Embryonic facial prominence (tissue), 1 donor: ENCODE results near the gene IRAK2.

Source experiments
- DNase-seq: peaks from one replicate; pipeline ENCODE4 v3.0.0-alpha.2; 2016; ENCODE audit errors: extremely low spot score

IRAK2 gene

DNA sequence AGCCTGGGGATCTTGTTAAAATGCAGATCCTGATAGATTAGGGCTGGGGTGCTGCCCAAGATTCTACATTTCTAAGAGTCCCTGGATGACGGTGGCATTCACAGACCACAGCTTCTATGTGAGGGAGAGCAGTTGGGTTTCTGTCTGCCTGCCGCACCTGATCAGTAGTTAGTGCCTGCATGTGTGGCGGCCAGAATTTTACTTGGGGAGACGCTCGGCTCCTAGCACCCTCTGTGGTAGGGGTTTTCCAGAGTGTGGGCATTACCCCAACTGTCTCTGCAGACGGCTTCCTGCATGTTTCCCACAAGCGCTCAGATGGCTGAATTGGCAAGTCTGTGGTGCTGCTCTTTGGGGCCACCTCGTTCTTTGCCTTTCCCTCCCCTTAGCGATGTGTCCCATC lies 119.8 kb downstream of the IRAK2 start:
- DNase-seq, result no peak

DNA sequence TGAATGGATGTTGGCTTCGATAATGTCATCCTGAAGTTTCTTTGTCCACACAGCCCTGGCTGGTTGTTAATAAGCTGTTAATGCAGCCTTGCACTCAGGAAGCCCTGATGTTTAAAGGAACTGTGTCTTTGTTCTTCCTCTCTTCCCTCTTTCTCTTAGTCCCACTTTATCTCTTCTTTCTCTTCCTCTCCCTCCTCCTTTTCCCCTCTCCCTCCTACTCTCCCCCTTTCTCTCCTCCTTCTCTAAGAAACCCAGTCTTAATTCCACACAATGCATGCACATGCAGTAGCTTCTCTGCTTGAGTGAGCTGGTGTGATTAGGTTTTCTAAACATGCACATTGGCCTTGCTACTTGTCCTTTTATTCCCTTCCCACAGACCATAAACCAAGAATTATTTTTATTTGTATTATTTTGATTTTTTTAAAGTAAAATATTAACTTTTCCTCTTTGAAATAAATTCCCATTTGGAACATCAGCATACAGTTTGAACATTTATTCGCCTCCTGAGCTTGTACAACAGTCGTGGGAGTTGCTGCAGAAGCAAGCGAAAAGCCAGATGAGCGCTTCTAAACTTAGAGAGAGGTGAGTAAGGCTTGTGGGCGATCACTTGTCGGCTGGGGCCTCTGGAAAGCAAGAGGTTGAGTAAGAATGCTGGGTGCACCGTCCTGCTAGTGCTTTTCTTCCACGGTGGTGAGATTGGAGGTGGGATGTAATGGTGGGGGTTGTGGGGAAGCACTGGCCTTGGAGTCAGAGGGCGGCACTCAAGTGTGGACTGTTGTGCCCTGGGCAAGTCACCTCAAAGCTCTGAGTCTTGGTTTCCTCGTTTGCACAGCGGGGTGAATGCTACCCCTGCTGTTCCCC lies 120.8 kb downstream of the IRAK2 start:
- no peak for DNase-seq

DNA sequence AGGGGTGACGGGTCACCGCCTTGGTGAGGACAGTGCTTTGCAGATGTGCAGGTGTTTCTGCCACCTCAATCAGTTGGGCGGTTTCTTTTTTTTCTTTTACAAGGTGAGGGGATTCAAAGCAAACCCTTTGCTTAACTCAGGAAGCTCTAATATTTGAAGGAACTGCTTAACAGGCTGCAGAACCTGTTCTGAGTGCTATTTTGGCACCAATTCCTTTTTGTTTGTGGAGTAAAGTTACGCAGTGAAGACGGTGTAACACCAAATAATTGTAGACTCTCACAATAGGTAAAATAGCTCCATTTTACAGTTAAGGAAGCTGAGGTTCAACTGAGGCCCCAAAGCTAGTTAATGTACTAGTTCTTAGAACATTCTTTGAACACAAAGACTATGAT lies 121.4 kb downstream of the IRAK2 start:
- DNase-seq, result no peak

DNA sequence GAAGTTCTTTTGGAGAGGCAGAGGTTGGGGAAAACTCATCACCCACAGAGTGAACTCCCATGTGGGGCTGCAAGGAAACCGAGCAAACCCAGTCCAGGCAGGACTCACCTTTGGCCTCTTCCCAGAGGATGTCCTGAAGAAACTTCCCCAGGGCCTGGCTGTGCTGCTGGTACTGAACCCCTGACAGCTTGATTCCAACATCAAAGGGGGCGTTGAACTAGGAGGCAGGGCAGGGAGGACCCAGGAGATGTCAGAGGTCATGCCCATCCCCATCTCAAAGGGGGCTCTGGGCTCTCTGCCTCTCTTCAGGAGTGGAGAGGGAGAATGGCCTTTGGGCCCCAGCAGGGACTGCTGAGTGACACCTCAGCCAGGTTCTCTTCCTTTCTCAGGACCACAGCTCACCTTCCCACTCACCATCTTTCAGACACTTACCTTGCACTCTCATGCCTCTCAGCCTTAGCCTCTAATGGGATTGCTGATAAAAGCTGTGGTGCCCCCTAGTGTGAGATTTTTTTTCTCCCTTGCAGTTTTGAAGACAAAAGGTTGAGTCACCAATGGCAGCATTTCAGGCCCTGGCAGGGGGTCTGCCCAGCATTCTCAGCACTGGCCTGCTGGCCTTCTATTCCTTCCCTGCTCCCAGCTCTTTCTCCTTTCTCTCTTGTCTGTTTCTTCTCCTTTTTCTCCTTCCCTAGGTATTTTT lies 122.0 kb downstream of the IRAK2 start:
- no peak for DNase-seq

DNA sequence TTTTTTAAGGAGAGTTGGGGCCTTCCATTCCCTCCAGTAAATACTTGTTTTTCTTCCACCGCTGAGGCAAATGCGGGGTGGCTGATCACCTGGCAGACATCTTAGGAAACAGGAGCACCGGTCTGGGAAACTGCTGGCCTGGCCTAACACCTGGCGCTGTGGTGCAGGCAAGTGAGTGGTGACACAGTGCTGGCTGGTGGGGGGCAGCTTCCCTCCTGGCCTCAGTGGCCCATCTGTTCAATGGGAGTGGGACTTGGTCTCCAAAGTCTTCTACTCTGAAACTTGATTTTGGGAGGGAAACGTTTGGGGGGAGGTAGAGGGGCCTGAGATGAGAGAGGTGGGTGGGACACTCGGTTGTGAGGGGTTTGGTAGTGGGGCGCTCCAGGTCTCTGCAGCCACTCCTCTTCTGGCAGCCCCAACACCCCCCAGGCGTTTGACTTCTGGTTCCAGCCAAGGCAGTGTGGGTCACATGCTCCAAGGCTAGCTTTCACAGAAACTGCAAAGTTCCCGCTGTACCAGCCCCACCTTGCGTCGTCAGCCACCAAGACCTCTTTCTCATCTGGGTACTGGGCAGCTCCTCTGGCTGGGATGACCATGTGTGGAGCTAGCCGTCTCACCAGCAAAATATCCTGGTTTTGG lies 123.3 kb downstream of the IRAK2 start:
- DNase-seq, result no peak

DNA sequence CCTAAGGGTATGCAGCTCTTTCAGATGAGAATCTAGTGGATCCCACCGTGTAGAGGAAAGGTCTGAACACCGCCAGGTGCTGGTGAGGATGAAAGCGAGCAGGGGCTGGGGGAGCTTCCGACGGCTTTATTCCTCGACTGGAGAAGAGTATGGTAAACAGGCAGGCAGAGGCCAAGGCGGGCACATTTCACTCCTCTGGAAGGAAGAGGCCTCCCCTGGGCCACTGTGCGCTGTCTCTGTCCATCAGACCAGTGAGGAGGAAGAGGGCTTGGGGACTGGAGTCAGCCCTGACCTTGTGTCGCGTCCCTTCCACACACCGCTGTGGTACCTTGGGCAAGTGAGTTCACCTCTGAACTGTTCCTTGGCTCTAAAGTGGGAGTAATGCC lies 123.8 kb downstream of the IRAK2 start:
- no peak for DNase-seq

DNA sequence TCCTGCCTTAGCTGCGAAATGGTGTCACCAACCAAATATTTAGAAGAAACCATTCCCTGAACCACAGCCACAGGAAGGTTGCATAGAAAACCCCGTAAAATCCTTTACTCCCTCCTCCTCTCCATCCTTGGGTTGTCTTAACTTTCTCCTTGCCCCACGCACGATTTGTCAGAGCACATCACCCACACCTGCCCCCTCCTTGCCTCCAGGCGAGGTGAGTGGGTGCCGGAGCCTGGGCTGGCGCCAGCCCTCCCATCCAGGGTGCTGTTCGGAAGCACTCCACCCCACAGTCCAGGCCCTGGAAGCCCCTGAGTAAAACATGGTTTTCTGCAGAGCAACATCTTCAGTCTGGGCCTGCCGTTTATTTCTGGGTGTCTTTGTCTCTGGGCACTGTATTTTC lies 124.4 kb downstream of the IRAK2 start:
- no peak for DNase-seq

DNA sequence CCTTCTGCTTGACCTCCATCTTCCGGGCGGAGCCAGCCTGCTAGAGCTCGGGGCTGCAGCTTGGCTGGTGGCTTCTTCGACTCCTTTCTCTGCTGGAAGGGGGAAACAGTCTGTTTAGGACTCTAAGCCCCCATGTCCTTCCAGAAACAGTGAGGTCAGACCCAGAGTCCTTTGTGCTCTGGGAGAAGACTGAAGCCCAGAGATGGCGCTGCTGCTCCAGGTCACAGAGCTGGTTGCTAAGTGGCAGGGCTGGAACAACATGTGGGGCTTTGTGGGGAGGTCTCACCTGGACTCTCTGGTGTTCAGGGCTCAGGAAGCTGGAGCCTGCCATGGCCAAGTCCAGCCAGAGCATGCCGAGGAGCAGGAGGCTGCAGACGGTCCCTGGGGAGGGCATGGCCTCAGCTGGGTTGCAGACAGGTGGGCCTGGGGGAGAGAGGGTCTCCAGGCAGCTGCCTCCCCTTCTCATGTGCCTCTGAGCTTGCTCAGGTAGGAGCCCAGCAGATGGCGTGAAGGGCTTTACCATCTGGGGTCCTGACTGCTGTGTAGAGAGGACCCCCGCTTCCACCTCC lies 125.2 kb downstream of the IRAK2 start:
- DNase-seq, result no peak

DNA sequence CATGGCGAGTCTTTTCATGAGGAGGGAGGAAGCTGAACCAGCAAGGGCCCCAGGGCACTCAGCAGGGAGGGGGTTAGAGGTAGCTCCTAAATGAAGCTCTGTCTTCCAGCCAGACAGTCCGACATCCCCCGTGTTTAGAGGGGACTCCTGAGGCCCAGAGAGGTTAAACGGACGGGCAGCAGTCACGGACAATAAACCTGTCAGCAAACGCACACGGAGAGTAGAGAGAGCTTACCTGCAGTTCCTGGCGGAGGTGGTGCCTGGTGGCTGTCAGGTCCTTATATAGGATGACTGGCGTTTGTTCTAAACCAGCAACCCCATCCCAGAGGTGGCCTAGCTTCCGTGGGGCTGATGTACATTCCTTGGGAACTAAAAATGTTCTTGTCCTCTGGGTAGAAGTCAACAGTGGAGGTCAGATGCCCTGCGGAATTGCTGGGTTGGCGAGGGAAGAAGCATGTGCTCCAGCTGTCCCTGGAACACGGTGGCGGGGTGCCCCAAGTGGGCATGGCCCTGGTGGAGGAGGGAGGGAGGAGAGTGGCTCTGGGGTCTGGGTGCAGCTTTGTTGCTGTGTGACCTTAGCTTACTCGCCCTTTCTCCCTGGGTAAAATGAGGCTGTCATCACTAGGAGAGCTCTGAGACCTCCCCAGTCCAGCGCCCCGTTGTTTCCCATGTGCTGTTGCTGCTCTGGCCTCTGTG lies 125.9 kb downstream of the IRAK2 start:
- no peak for DNase-seq

DNA sequence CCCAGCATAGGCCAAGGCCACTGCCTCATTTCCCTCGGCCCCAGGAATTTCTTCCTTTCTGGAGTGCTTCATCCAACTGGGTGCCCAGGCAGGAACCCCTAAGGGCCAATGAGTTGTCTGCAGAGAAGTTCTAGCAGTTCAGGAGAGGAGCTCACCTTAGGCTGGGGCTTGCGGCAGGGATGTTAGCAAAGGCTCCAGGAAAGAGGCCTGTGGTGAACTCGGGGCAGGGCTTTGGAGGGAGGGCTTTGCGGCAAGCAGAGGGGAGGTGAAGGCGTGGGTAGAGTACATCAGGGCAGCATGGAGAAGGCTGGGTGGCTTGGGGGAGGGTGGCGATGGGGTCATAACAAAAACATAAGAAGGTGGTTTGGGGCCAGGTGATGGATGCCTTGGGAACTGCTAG lies 126.9 kb downstream of the IRAK2 start:
- DNase-seq, result no peak

DNA sequence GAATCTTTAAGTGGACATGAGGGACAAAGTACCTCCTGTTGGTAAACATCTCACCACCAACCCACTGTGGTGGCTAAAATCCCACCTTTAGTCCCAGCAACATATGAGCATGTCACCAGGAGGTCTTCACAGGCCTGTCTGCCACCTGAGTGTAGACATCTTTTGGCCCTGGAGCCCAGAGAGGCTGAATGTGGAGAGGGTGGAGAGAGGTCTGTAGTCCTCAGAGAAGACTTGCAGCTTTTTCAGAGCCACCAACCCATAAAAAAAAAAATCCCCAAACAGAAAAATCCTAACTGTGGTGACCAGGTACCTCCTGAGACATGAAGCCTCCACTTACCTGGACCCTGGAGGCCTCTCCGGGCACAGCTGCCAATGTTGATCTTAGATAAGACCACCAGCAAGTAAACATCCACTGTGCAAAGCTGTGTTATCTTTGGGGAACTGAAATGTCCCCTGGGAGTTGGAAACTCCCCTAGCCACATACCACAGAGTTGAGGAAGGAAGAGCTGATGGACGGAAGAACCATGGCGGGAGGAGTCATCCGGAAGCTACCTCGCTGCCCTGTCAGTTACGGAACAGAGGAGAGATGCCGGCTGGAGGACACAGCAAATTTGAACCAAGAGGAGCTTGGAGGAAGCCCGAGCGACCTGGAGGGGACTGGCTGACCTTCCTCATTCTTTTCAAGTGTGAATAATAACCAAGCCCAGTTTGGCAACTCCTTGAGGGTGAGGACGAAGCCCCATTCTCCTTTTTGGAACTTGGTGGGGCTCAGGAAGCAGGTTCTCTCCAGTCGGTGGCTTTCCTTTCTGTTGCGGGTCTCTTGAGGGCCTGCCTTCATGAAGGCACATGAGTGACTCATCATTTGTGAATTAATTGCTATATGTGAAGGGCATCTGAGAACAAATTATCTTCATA lies 128.0 kb downstream of the IRAK2 start, which contains the start of gene GHRL:
Gene GHRL, minus strand, starts transcription at position 443 of the 915 bp plus-strand sequence. CDS start 2,767 bp downstream, outside the sequence.
- DNase-seq, result no peak
